GM23338 (cell line): ENCODE measurements around the gene ERVMER34-1.

Experiments used
- CREB1 ChIP-seq: fragments of 250-450 bp; sonication (Bioruptor Pico); IDR thresholded peaks from 2 replicates; pipeline ENCODE4 v1.5.0; 2020; ENCODE audit warnings: low read depth, mild to moderate bottlenecking, moderate library complexity
- CTCF ChIP-seq, 2 experiments: fragments of 200-600 bp in 1 of 2; sonication (generic) in 1 of 2; conservative IDR thresholded peaks; 2 replicates each; pipeline versions ENCODE4 v1.5.1 to v1.6.1; 2016 to 2017; ENCODE audit warnings: antibody characterized with exemption in 2 of 2, low read depth in 2 of 2, mild to moderate bottlenecking in 2 of 2, moderate library complexity in 1 of 2
- EZH2 ChIP-seq: fragments of 200-600 bp; sonication (generic); IDR thresholded peaks from one replicate; pipeline ENCODE4 v1.8.0; 2017; ENCODE audit warnings: antibody characterized with exemption, mild to moderate bottlenecking, low read depth; ENCODE audit not compliant: unreplicated experiment
- EZH2phosphoT487 ChIP-seq: fragments of 200-600 bp; sonication (generic); IDR thresholded peaks from one replicate; pipeline ENCODE4 v1.8.1; 2018; ENCODE audit warnings: antibody characterized with exemption; ENCODE audit not compliant: unreplicated experiment
- JUNB ChIP-seq: IDR thresholded peaks from one replicate; pipeline ENCODE4 v1.6.1; 2016; ENCODE audit warnings: antibody characterized with exemption; ENCODE audit not compliant: unreplicated experiment
- NANOG ChIP-seq: IDR thresholded peaks from 2 replicates; pipeline ENCODE4 v1.6.1; 2016; ENCODE audit warnings: antibody characterized with exemption, borderline replicate concordance
- POLR2AphosphoS5 ChIP-seq: IDR thresholded peaks from 2 replicates; pipeline ENCODE4 v1.6.1; 2016; ENCODE audit warnings: antibody characterized with exemption, low read depth
- STAT1 ChIP-seq: IDR thresholded peaks from one replicate; pipeline ENCODE4 v1.6.1; 2016; ENCODE audit warnings: antibody characterized with exemption; ENCODE audit not compliant: unreplicated experiment
- ZNF114 ChIP-seq: fragments of 250-450 bp; sonication (Bioruptor Pico); IDR thresholded peaks from 2 replicates; pipeline ENCODE4 v1.5.0; 2020; ENCODE audit warnings: mild to moderate bottlenecking, moderate library complexity
- ZNF331 ChIP-seq: fragments of 250-450 bp; sonication (Bioruptor Pico); IDR thresholded peaks from 2 replicates; pipeline ENCODE4 v1.5.0; 2020; ENCODE audit warnings: low read depth, mild to moderate bottlenecking, moderate library complexity
- TF ChIP-seq, protein P1 (sequence below): IDR thresholded peaks from one replicate; pipeline ENCODE4 v1.6.1; 2018; ENCODE audit warnings: antibody characterized with exemption; ENCODE audit not compliant: unreplicated experiment
- TF ChIP-seq, protein P2 (sequence below): IDR thresholded peaks from 2 replicates; pipeline ENCODE4 v1.6.1; 2016; ENCODE audit warnings: antibody characterized with exemption

GRCh38 chr4:52744588-52744987 is 6.6 kb downstream of the ERVMER34-1 start:
- no peak for TF ChIP-seq POLR2AphosphoS5
- TF ChIP-seq CTCF (conservative IDR thresholded peaks at IDR 0.05; ENCODE audit: low read depth in 2 of 2): no peak
- TF ChIP-seq EZH2: no peak
- TF ChIP-seq EZH2phosphoT487: no peak
- no peak for TF ChIP-seq ZNF331 (CRISPR knock-in tag)
- TF ChIP-seq, protein P1, sequence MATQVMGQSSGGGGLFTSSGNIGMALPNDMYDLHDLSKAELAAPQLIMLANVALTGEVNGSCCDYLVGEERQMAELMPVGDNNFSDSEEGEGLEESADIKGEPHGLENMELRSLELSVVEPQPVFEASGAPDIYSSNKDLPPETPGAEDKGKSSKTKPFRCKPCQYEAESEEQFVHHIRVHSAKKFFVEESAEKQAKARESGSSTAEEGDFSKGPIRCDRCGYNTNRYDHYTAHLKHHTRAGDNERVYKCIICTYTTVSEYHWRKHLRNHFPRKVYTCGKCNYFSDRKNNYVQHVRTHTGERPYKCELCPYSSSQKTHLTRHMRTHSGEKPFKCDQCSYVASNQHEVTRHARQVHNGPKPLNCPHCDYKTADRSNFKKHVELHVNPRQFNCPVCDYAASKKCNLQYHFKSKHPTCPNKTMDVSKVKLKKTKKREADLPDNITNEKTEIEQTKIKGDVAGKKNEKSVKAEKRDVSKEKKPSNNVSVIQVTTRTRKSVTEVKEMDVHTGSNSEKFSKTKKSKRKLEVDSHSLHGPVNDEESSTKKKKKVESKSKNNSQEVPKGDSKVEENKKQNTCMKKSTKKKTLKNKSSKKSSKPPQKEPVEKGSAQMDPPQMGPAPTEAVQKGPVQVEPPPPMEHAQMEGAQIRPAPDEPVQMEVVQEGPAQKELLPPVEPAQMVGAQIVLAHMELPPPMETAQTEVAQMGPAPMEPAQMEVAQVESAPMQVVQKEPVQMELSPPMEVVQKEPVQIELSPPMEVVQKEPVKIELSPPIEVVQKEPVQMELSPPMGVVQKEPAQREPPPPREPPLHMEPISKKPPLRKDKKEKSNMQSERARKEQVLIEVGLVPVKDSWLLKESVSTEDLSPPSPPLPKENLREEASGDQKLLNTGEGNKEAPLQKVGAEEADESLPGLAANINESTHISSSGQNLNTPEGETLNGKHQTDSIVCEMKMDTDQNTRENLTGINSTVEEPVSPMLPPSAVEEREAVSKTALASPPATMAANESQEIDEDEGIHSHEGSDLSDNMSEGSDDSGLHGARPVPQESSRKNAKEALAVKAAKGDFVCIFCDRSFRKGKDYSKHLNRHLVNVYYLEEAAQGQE: no peak
- TF ChIP-seq STAT1: no peak
- TF ChIP-seq JUNB: no peak
- TF ChIP-seq, protein P2, sequence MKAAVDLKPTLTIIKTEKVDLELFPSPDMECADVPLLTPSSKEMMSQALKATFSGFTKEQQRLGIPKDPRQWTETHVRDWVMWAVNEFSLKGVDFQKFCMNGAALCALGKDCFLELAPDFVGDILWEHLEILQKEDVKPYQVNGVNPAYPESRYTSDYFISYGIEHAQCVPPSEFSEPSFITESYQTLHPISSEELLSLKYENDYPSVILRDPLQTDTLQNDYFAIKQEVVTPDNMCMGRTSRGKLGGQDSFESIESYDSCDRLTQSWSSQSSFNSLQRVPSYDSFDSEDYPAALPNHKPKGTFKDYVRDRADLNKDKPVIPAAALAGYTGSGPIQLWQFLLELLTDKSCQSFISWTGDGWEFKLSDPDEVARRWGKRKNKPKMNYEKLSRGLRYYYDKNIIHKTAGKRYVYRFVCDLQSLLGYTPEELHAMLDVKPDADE: no peak
- TF ChIP-seq ZNF114: no peak
- no peak for TF ChIP-seq NANOG
- TF ChIP-seq CREB1 (CRISPR knock-in tag): no peak
